ENCODE results near the gene SHOC2.

- no peak for TF ChIP-seq CEBPB (IDR thresholded peaks at IDR 0.05)
- TF ChIP-seq REST (IDR thresholded peaks at IDR 0.05; ENCODE audit: low read depth): no peak
- no peak for TF ChIP-seq EP300 (IDR thresholded peaks at IDR 0.05; ENCODE audit: borderline replicate concordance)
- no peak for TF ChIP-seq MAX (IDR thresholded peaks at IDR 0.05)
- no peak for TF ChIP-seq USF1 (IDR thresholded peaks at IDR 0.05)
- TF ChIP-seq RAD21 (IDR thresholded peaks at IDR 0.05; ENCODE audit: low read depth): no peak
- TF ChIP-seq TEAD4 (IDR thresholded peaks at IDR 0.05): no peak
Observed at GRCh38 chr10:110881905-110882304, 37.5 kb upstream of the SHOC2 start.

All from Ishikawa (cell line).